Hepatocyte (in vitro differentiated cells): ENCODE data around the gene ZNF862. TPM values are rescaled to one million over a fixed set of nuclear protein-coding genes. Genes with fewer than 3 reads are reported as not detected.

Experiments used
- DNase-seq: peaks from one replicate; pipeline ENCODE4 v3.0.0-alpha.2; 2016; ENCODE audit warnings: low spot score
- H2AFZ ChIP-seq: fragments of 200-600 bp; sonication (generic); 2 replicates; pipeline ENCODE4 v1.6.0; 2016; ENCODE audit warnings: antibody characterized with exemption, mild to moderate bottlenecking
- H3K27ac ChIP-seq: fragments of 200-600 bp; sonication (generic); 2 replicates; pipeline ENCODE4 v1.5.1; 2016; ENCODE audit warnings: mild to moderate bottlenecking
- H3K27me3 ChIP-seq: fragments of 200-600 bp; sonication (generic); 2 replicates; pipeline ENCODE4 v1.6.1; 2016
- H3K36me3 ChIP-seq: fragments of 200-600 bp; sonication (generic); replicated peaks from 2 replicates; pipeline ENCODE4 v1.5.1; 2016; ENCODE audit warnings: low read depth; ENCODE audit not compliant: insufficient read depth
- H3K4me1 ChIP-seq: fragments of 200-600 bp; sonication (generic); 2 replicates; pipeline ENCODE4 v1.5.1; 2016; ENCODE audit warnings: mild to moderate bottlenecking, moderate library complexity; ENCODE audit not compliant: insufficient read depth
- H3K4me2 ChIP-seq: fragments of 200-600 bp; sonication (generic); 2 replicates; pipeline ENCODE4 v1.6.0; 2016
- H3K4me3 ChIP-seq: fragments of 200-600 bp; sonication (generic); 2 replicates; pipeline ENCODE4 v1.5.1; 2016; ENCODE audit warnings: mild to moderate bottlenecking
- H3K79me2 ChIP-seq: fragments of 200-600 bp; sonication (generic); 2 replicates; pipeline ENCODE4 v1.6.0; 2017; ENCODE audit warnings: mild to moderate bottlenecking
- H3K9me2 ChIP-seq: fragments of 200-600 bp; sonication (generic); replicated peaks from 2 replicates; pipeline ENCODE4 v1.6.0; 2017; ENCODE audit warnings: mild to moderate bottlenecking; ENCODE audit not compliant: insufficient read depth
- H3K9me3 ChIP-seq: fragments of 200-600 bp; sonication (generic); 2 replicates; pipeline ENCODE4 v1.5.1; 2016; ENCODE audit warnings: low read depth, mild to moderate bottlenecking
- H4K20me1 ChIP-seq: fragments of 200-600 bp; sonication (generic); 2 replicates; pipeline ENCODE4 v1.6.0; 2016; ENCODE audit warnings: mild to moderate bottlenecking; ENCODE audit not compliant: insufficient read depth, poor library complexity, severe bottlenecking
- EZH2 ChIP-seq: fragments of 200-600 bp; sonication (generic); IDR thresholded peaks from 2 replicates; pipeline ENCODE4 v1.6.1; 2016; ENCODE audit warnings: antibody characterized with exemption, mild to moderate bottlenecking, borderline replicate concordance
- EZH2phosphoT487 ChIP-seq: fragments of 200-600 bp; sonication (generic); IDR thresholded peaks from one replicate; pipeline ENCODE4 v1.6.1; 2018; ENCODE audit warnings: antibody characterized with exemption, mild to moderate bottlenecking, low read depth, moderate library complexity; ENCODE audit not compliant: unreplicated experiment, severe bottlenecking
- WGBS: methylation state at CpG from one replicate; pipeline ENCODE4 v1.1.6; 2016; ENCODE audit warnings: low lambda C conversion rate; ENCODE audit errors: missing lambda C conversion rate; 5-methylcytosine and 5-hydroxymethylcytosine counted together
- polyA plus RNA-seq: library from polyadenylated mRNA; unstranded; fragments of >200 nt; fragmentation: Nextera tagmentation; extraction: Ambion mirVana; gene quantifications from 2 replicates; pipeline ENCODE4 v1.2.1, GENCODE V29; 2016
- total RNA-seq: library from RNA; depleted of rRNA; stranded (reverse); fragments of >200 nt; gene quantifications from 2 replicates; pipeline ENCODE4 v1.2.3, GENCODE V29; 2014
- TF ChIP-seq, protein P1 (sequence below): fragments of 200-600 bp; sonication (generic); IDR thresholded peaks from 2 replicates; pipeline ENCODE4 v1.5.1; 2016; ENCODE audit warnings: antibody characterized with exemption, mild to moderate bottlenecking; ENCODE audit not compliant: poor library complexity

ZNF862 gene
- total and polyA plus RNA-seq, 2 experiments from 2014 or later, result 3.5 to 9.2 TPM

DNA sequence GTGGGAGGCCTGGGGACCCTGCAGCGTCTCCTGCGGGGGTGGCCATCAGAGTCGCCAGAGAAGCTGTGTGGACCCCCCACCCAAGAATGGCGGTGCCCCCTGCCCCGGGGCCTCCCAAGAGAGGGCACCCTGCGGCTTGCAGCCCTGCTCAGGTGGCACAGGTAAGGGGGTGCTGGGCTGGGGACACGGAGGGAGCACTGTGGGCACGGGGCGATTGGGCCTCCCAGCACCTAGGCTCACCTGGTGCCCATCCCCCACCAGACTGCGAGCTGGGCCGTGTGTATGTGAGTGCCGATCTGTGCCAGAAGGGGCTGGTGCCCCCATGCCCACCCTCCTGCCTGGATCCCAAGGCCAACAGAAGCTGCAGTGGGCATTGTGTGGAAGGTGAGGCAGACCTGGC lies 35.2 kb upstream of the ZNF862 start:
- TF ChIP-seq, protein P1, sequence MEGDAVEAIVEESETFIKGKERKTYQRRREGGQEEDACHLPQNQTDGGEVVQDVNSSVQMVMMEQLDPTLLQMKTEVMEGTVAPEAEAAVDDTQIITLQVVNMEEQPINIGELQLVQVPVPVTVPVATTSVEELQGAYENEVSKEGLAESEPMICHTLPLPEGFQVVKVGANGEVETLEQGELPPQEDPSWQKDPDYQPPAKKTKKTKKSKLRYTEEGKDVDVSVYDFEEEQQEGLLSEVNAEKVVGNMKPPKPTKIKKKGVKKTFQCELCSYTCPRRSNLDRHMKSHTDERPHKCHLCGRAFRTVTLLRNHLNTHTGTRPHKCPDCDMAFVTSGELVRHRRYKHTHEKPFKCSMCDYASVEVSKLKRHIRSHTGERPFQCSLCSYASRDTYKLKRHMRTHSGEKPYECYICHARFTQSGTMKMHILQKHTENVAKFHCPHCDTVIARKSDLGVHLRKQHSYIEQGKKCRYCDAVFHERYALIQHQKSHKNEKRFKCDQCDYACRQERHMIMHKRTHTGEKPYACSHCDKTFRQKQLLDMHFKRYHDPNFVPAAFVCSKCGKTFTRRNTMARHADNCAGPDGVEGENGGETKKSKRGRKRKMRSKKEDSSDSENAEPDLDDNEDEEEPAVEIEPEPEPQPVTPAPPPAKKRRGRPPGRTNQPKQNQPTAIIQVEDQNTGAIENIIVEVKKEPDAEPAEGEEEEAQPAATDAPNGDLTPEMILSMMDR, result no peak
- TF ChIP-seq EZH2phosphoT487 (no peak), EZH2 (no peak)

DNA sequence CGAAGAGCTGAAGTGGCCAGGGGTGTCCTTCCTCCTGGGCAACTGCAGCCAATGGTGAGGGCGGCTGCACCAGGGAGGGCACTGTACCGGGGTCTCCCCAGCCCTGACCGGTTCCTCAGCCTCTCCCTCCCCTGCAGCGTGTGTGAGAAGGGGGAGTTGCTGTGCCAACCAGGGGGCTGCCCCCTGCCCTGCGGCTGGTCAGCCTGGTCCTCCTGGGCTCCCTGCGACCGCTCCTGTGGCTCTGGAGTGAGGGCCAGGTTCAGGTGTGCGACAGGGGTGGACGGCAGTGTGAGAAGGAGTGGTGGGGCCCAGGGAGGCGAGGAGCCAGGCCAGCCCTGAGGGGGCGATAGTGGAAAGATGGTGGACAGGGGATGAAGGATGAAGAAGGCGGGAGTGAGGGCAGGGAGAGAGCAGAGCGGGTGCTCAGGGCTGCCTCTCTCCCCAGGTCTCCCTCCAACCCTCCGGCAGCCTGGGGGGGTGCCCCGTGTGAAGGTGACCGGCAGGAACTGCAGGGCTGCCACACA lies 34.6 kb upstream of the ZNF862 start:
- Histone ChIP-seq H3K27ac (no peak overlapping the region), H4K20me1 (no peaks in the 10 kb centered on the region), H3K9me3 (no peaks in the 10 kb centered on the region), H3K79me2 (no peaks in the 10 kb centered on the region), H3K4me1 (no peaks in the 10 kb centered on the region), H3K4me2 (no peak overlapping the region), H3K36me3 (no peaks in the 10 kb centered on the region), H2AFZ (no peak overlapping the region), H3K9me2 (no peaks in the 10 kb centered on the region), H3K27me3 (no peaks in the 10 kb centered on the region), H3K4me3 (no peak overlapping the region)
- 86% methylated on average over 17 of the region's 17 CpGs for WGBS
- TF ChIP-seq EZH2phosphoT487 (no peak), EZH2 (no peak)
- DNase-seq, result no peak

More for the DNA sequence above, 35.2 kb upstream of the ZNF862 start:
- H3K27me3 ChIP-seq, result no peaks in the 10 kb centered on the region
- no peaks in the 10 kb centered on the region for H3K9me2 ChIP-seq
- no peak overlapping the region for H3K27ac ChIP-seq
- H3K4me2 ChIP-seq, result no peak overlapping the region
- 98% methylated on average over 11 of the region's 12 CpGs for WGBS
- H3K4me1 ChIP-seq, result no peaks in the 10 kb centered on the region
- DNase-seq, result no peak
- H3K36me3 ChIP-seq, result no peaks in the 10 kb centered on the region
- no peak overlapping the region for H2AFZ ChIP-seq
- H3K4me3 ChIP-seq, result no peak overlapping the region
- H4K20me1 ChIP-seq, result no peaks in the 10 kb centered on the region
- H3K9me3 ChIP-seq, result no peaks in the 10 kb centered on the region
- H3K79me2 ChIP-seq, result no peaks in the 10 kb centered on the region

DNA sequence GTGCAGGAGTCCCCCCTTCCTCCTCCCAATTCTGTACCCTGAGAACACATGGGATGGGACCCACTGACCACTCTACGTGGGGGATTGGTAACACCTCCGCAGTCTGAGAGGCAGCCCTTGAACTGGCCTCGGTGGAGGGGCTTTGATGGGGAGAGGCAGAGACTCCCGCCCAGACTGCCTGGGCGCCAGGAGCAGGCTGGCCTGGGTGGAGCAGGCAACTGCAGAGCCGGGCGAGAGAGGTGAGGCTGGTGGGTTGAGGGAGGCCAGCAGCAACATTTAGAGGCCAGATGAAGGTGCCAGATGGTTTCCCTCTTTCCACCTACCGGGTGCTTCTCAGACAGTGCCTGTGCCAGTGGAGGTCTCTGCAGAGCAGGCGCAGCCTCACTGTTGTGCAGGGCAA lies 34.1 kb upstream of the ZNF862 start:
- H3K27ac ChIP-seq, result no peak overlapping the region
- H3K27me3 ChIP-seq, result no peaks in the 10 kb centered on the region
- H4K20me1 ChIP-seq, result no peaks in the 10 kb centered on the region
- no peak overlapping the region for H3K4me3 ChIP-seq
- H3K36me3 ChIP-seq, result no peaks in the 10 kb centered on the region
- no peak for DNase-seq
- no peaks in the 10 kb centered on the region for H3K9me3 ChIP-seq
- no peak for TF ChIP-seq EZH2
- TF ChIP-seq, protein P1, result no peak
- TF ChIP-seq EZH2phosphoT487, result no peak
- no peaks in the 10 kb centered on the region for H3K4me1 ChIP-seq
- 90% methylated on average over 9 of the region's 9 CpGs for WGBS
- no peaks in the 10 kb centered on the region for H3K9me2 ChIP-seq
- H3K79me2 ChIP-seq, result no peaks in the 10 kb centered on the region
- no peak overlapping the region for H2AFZ ChIP-seq
- H3K4me2 ChIP-seq, result no peak overlapping the region

DNA sequence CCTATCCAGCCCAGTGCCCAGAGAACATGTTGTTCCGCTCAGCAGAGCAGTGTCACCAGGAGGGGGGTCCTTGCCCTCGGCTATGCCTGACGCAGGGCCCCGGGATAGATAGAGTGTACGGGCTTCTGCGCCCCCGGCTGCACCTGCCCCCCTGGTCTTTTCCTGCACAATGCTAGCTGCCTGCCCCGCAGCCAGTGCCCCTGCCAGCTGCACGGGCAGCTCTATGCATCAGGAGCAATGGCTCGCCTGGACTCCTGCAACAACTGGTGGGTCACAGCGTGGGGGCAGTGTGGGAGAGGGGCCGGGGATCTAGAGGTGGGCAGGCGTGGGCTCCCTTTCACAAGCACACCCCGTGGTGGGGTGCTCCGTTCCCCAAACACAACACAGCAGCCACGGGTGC lies 31.4 kb upstream of the ZNF862 start:
- Histone ChIP-seq H3K9me2 (no peaks in the 10 kb centered on the region), H3K79me2 (no peaks in the 10 kb centered on the region), H3K36me3 (no peaks in the 10 kb centered on the region), H3K4me3 (no peak overlapping the region), H3K27me3 (no peaks in the 10 kb centered on the region), H2AFZ (no peak overlapping the region), H3K4me1 (no peaks in the 10 kb centered on the region), H3K4me2 (no peak overlapping the region), H3K9me3 (no peaks in the 10 kb centered on the region), H3K27ac (no peak overlapping the region), H4K20me1 (no peaks in the 10 kb centered on the region)
- DNase-seq, result no peak
- WGBS, result 70% methylated on average over 16 of the region's 16 CpGs
- TF ChIP-seq, protein P1, result no peak
- TF ChIP-seq EZH2phosphoT487 (no peak), EZH2 (no peak)
